GM18519 (cell line): Measurements from ENCODE around the gene NEMP1.
"Not testable (repeated sequence)": the region's sequence is repeated elsewhere in the genome, so short reads cannot be mapped to it uniquely, and the experiment has no call there.

ENCODE experiments used
- ATAC-seq: cut with Tn5 transposase; IDR thresholded peaks from one replicate; pipeline ENCODE4 v1.9.1; 2021; ENCODE audit warnings: mild to moderate bottlenecking, moderate library complexity; ENCODE audit not compliant: unreplicated experiment, low FRiP score

NEMP1 gene

DNA sequence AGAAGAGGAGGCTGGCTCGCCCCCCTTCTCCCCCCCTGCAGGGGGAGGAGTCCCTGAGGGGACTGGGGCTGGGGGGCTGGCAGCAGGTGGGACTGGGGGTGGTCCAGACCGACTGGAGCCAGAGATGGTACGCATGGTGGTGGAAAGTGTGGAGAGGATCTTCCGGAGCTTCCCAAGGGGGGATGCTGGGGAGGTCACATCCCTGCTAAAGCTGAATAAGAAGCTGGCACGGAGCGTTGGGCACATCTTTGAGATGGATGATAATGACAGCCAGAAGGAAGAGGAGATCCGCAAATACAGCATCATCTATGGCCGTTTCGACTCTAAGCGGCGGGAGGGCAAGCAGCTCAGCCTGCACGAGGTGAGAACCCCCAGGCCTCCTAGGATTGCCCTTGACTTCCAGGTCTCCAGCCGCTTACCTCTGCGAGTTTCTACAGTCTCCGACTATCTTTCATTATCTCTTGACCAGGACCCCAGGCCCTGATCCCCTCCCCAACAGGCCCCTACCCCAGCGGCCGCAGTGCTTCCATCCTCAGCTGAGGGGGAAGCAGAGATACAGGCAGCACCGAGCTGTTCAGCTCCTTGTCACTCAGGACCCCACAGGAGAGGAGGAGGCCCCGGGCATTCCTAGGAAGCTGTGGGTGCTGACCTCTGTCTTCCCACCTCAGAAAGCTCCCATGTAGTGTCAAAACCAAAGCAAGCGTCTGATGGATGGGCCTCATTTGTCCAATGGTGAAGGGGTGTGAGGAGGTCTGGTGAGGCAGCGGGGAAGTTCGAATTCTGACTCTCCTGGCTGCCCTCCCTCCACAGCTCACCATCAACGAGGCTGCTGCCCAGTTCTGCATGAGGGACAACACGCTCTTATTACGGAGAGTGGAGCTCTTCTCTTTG, 13.3 kb upstream of the NEMP1 start:
- no peak for ATAC-seq

DNA sequence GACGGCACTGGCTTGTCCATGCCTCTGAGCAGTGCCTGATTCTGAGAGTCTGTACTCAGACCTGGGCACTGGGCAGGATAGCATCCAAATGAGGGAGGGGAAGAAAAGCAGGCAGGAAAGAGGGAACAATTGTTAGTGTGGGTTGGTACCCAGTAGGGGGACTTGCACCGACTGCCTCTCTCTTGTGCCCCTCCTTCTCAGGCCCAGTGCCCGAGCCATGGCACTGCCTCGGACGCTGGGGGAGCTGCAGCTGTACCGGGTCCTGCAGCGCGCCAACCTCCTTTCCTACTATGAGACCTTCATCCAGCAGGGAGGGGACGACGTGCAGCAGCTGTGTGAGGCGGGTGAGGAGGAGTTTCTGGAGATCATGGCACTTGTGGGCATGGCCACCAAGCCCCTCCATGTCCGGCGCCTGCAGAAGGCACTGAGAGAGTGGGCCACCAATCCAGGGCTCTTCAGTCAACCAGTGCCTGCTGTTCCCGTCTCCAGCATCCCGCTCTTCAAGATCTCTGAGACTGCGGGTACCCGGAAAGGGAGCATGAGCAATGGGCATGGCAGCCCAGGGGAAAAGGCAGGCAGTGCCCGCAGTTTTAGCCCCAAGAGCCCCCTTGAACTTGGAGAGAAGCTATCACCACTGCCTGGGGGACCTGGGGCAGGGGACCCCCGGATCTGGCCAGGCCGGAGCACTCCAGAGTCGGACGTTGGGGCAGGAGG, 12.5 kb upstream of the NEMP1 start:
- ATAC-seq: no peak

DNA sequence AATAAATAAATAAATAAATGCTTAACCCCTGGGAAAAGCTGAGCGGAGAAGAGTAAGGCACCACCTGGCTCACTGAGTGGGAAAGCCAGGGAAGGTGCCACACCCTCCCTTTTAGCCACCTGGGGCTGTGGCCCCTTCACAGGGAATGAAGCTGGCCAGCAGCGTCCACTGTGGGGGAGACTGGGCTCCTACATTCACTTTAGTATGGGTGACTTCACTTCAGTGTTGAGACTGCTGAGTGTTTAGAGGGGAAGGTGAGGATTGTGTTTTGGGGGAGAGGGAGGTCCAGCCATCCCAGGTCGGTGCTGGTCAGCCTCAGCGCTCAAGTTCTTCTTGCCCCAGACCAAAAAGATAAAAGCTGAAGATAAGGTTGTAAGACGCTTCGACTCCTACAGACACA, 11.9 kb upstream of the NEMP1 start:
- ATAC-seq: no peak

DNA sequence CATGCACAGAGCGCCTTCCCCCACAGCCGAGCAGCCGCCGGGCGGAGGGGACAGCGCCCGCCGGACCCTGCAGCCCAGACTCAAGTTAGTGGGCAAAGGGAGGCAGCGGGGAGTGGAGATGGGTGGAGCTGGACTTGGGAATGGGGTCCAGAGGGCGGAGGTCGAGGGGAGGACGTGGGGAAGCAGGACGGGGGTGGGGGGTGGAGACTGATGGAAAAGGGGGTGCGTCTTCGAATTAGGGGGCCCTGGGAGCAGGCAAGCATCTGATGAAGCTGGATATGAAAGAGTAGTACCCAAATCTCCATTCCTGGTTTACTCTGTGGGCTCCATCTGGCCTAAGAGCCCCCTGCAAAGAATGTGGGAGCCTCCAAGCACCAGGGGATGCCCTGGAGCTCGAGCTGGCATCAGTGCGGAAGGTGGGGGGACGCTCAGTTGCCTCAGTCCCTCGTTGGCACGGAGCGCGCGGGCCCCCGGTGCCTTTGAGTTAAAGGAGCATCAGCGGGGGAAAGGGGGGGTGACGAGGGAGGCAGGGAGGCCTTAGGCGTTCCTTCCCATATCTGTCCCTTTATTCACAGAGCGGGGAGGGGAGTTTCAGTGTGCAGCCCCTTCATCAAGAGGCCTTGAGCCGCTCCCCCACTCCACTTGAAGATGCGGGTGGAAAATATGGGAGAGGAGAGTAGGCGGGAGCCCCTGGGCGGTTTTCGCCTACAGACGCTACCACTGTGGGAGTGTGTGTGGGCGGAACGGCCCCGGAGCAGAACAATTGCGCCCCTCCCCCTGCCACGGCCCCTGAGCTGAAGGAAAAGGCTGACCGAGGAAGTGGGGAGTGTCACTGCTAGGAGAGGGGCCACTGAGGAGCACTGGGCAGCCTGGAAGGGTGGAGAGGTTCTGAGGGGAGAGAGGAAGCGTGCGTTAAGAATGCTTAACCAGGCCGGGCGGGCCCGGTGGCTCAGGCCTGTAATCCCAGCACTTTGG, 11.0 kb upstream of the NEMP1 start:
- no peak for ATAC-seq

DNA sequence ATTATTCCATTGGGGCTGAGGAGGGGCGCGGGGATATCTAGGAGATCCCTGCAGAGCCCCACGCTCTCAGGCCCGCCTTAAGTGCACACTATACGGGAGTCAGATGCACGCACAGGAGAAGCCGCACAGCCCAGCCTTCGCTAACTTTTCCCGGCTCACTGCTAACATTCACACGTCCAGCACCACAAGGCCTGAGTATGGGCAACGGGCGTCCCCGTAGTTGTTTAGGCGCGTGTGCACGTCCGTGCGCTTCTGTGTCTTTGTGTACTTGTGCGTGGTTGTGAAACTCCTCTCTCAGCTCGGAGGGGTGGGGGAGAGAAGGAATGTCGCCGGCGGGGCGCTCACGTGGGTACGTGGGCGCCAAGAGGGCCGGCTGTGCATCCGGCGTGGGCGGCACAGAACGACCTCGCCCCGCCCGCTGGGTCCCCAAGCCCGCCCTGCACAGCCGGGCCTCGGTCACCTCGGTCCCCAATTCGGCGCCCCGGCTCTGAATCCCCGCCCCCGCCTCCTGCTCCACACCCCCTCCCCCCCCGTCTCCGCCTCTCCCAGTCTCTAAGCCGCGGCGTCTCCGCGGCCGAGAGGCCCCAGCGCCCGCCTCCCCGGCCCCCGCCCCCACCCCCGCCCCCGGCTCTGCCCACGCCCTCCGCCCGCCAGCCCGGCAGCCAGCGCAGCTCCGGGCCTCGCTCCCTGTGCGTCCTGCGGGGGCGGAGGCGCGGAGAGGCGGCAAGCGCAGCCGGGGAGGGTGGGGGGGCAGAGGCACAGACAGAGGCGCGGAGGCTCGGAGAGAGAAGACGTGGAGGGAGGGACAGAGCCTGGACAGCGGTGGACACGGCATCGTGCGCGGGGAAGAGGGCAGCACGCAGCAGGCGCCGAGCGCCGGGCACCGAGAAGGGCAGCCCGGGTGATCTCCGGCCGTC, 10.0 kb upstream of the NEMP1 start, which contains the start of gene NAB2:
NAB2 (plus strand) TSS at position 761 of the 917 bp plus-strand sequence. CDS start 158 bp downstream, outside the sequence.
- no peak for ATAC-seq

DNA sequence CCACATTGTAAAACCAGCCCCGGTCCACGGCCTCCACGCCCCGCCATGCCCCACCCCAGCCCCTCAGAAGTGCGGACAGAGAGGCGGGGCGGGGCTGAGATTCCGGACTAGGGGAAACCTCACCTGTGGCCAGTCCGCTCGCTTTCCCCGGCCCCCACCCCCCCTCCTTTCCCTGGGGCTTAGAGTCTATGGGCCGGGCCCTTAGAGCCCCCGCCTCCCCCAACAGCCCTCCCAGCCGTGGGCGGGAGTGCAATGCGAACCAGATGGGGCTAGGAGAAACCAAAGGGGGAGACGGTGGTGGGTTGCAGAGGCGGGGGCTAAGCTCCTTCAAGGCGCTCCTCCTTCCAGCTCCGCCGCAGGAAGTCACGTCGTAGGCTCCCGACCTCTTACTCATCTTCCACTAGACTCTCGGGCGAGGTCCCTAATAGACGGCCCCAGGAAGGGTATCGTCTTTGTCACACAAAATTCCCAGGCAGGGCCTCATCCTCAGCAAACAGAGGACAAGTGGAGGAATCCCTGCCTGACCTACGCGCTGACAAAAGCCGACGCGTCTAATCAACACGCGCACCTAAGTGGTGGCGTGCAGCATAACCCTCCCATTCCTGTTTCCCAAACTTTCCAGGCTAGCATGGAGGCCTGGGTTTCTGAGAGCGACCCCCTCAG, 9.2 kb upstream of the NEMP1 start:
- no peak for ATAC-seq

DNA sequence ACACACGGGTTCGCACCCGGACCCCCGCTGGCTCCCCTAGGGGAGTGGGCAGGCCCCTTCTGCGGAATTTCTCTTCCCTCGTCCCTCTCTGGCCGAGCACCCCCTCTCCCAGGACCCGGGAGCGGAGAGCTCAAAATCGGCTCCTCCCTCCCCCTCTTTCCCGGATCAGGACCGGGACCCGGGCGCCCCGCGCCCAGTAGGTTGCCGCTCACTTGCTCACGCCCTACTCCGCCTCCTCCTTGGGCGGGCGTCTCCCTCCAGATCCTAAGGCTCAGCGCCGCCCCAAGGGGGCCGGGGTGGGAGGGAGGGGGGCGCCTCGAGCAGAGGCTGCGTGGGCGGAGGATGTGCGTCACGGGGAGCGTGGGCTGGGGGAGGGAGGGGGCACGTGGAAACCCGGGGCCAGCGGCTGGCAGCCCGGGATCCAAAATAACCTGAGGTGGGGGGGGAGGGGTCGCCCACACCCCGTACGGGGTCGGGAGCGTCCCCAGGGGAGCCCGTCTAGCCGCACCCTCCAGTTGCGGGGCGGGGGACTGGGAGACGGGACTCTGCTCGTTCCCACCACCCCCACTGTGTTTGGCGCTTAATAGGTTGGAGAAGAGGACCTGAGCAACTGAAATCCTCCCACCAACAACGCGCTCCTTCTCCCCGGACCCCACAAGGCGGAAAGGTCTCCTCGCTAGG, 8.6 kb upstream of the NEMP1 start:
- no peak for ATAC-seq

DNA sequence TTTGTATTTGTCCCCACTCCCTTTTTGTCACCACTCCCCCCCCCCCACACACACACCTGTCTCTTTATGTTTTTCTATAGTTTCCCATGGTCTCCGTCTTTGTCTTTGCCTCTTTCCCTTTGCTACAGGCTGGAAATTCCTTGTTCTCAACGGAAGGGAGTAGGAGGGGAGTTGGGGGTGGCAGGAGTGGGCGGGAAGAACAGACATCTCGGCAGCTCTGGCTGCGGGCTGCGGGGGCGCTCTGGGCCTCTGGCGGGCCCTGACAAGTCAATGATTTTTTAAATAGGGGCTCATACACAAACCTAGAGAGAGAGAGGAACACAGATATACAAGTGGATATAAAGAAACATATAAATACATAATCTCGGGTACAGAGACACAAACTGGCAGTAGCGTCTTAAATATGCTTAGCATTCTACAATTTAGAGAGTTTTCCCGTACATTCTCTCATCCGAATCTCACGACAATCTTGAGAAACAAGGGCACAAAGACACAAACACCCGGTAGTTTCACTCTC, 8.0 kb upstream of the NEMP1 start:
- no peak for ATAC-seq

DNA sequence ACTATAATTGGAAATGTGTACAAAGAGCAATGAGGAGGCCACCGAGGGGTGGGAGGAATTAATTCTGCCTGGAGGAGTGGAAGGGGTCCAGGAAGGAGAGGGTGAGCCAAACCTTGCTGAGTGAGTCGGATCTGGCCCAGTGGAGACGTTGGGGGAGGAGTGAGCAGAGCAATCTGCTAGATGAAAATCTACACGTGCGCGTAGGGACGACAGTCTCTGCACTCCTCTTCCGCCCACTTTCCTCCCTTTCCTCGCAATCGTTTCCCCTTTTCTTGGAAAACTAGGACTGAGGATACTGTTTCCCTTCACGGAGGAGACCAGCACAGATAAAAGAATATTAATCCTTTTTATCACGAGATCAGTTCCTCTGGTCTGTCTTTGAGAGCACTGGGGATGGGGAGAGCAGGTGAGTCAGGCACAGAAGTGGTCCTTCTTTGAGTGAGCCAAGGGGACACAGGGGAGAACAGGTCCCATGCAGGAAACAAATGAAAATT, 7.5 kb upstream of the NEMP1 start:
- ATAC-seq: no peak

DNA sequence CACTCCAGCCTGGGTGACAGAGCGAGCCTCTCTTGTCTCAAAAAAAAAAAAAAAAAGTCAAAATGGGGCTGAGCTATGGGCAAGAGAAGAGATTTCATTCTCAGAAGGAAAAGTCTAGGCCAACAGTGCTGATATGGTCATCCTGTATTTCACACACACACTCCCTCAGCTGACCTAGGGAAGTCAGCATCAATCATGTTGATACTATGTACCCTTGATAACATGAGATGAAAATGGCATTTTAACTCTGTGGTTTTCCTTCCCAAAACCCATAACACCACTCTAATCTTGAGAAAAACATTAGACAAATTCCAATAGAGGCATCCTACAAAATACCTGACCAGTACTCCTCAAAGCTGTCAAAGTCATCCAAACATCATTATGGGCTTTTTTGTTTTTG, 2.3 kb upstream of the NEMP1 start:
- ATAC-seq: no peak

DNA sequence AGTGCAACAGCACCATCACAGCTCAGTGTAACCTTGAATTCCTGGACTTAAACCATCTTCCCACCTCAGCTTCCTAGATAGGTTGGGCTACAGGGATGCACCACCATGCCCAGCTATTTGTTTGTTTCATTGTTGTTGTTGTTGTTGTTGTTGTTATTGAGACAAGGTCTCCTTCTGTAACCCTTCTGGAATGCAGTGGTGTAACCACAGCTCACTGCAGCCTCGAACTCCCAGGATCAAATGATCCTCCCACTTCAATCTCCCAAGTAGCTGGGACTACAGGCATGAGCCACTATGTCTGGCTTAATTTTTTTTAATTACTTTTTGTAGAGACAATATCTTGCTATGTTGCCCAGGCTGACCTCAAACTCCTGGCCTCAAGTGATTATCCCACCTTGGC, 1.2 kb upstream of the NEMP1 start:
- ATAC-seq: no peak

DNA sequence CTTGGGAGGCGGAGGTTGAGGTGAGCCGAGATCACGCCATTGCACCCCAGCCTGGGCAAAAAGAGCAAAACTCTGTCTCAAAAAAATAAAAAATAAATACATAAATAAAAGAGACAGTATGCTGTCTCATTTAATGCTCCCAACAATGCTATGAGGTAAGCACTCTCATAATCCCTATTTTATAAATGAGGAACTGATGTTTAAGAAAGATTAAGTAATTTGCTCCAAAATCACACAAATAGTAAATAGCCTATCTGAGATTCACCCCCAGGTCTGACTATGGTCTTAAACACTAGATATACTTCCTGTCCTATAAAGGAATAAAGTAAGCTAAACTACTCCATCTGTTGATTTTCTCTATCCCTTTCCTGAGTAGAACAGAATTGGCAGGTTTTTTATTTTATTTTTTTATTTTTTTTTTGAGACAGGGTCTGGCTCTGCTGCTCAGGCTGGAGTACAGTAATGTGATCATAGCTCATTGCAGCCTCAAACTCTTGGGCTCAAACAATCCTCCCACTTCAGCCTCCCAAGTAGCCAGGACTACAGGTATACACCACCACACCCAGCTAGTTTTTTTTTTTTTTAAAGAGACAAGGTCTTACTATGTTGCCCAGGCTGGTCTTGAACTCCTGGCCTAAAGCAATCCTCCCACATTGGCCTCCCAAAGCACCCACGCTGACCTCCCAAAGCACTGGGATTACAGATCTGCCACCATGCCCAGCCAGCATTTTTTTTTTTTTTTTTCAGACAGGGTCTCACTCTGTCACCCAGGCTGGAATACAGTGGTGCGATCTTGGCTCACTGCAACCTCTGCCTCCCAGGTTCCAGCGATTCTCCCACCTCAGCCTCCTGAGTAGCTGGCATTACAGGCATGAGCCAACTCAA, 4.8 kb downstream of the NEMP1 start:
- not testable (repeated sequence) for ATAC-seq

DNA sequence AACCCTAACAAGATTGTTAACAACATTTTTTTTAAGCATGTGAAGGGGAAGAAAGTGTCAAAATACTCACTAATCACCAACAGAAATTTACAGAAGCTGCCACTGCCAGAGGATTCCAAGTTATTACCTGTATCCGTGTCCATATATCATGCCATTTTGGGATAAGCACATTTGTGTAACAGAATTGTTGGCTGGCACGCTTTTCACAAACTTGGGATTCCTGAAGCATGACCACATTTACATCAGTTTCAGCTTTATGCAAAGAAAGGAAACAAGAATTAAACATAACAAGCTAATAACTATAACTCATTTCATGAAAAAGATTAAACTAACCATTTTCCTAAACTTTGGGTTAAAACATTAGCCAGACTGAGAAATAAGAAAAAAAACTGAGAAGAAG, 5.9 kb downstream of the NEMP1 start:
- no peak for ATAC-seq

DNA sequence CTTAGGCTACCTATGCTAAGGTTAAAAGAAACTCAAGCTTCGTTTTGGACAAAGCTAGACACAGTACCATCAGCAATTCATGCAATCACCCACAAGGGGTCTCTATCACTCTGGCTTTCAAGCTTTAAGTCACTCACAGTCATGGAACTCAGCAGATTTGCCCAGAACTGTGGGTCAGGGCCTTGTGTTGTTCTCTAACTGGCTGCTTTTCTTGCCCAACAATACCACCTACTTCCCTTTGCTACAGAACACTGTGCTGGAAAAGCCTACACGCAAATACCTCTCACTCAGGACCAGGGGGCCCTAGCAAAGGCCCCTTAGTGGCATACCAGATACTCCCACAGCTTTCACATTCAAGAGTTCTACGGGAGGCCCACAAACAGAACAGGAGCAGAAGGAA, 9.1 kb downstream of the NEMP1 start:
- peak; percentile 65 for ATAC-seq

DNA sequence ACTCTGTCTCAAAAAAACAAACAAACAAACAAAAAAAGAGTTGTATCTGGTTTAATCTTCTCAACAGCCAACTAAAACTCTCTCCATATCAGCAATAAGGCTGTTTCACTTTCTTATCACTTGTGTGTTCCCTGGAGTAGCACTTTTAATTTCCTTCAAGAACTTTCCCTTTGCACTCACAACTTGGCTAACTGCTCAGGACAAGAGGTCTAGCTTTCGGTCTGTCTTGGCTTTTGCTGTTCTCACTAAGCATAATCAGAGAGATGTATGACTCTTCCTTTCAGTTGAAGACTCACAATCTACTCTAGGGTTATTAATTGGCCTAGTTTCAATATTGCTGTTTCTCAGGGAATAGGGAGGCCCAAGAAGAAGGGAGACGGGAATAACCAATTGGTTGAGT, 12.3 kb downstream of the NEMP1 start:
- no peak for ATAC-seq

DNA sequence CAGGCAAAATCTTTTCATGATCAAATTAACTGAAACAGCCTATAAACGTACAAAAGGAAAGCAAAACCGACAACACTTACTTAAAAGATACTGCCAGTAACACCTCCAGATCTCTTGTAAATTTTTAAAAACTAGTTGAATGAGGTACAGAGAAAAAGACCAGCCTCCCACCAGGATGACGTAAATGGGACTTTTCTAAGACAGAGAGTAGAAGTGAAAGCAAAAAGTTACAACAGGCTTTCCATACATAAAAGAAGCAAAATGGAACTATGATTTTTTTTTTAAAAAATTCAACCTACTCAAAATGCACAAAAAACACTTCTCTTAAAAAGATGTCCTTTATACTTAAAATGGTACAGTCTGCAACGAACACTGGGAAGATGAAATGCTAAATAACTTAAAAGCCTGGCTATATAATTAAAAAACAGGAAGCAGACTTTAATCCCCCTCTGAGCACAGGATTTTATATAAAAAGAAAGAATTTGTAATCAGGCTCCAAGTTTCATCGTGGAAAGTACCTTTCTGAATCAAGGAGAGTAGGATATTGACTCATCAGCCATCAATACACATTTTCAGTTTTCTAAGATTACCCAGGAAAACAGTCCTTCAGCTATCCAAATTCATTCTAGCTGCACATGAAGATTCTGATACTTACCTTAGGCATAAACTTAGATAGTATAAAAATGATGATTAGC, 14.5 kb downstream of the NEMP1 start:
- ATAC-seq: peak; percentile 82

DNA sequence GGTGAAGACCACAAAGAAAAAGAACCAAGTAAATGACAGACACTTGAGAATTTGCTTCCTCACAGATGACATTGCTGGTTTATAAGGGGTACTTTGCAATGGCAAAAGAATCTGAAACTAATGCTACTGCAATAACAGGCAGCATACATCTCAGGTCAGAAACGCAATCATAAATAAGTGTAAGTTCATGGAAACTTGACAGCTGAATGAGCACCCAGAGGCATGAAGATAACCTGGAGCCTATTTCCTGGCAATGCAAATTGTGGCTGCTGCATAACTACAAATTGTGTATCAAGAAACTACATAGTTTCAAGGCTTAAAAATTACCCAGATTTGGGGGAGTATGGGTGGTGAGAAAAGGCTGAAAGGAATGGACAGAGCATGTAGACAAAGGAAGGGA, 20.1 kb downstream of the NEMP1 start:
- ATAC-seq: no peak
